ENCODE measurements around the gene IL20RA.
A peak's percentile ranks its signal among the peaks of the same experiment; 100 is the strongest.
"Not testable (repeated sequence)": the region's sequence is repeated elsewhere in the genome, so short reads cannot be mapped to it uniquely, and the experiment has no call there.

IL20RA gene, protein sequence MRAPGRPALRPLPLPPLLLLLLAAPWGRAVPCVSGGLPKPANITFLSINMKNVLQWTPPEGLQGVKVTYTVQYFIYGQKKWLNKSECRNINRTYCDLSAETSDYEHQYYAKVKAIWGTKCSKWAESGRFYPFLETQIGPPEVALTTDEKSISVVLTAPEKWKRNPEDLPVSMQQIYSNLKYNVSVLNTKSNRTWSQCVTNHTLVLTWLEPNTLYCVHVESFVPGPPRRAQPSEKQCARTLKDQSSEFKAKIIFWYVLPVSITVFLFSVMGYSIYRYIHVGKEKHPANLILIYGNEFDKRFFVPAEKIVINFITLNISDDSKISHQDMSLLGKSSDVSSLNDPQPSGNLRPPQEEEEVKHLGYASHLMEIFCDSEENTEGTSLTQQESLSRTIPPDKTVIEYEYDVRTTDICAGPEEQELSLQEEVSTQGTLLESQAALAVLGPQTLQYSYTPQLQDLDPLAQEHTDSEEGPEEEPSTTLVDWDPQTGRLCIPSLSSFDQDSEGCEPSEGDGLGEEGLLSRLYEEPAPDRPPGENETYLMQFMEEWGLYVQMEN

DNA sequence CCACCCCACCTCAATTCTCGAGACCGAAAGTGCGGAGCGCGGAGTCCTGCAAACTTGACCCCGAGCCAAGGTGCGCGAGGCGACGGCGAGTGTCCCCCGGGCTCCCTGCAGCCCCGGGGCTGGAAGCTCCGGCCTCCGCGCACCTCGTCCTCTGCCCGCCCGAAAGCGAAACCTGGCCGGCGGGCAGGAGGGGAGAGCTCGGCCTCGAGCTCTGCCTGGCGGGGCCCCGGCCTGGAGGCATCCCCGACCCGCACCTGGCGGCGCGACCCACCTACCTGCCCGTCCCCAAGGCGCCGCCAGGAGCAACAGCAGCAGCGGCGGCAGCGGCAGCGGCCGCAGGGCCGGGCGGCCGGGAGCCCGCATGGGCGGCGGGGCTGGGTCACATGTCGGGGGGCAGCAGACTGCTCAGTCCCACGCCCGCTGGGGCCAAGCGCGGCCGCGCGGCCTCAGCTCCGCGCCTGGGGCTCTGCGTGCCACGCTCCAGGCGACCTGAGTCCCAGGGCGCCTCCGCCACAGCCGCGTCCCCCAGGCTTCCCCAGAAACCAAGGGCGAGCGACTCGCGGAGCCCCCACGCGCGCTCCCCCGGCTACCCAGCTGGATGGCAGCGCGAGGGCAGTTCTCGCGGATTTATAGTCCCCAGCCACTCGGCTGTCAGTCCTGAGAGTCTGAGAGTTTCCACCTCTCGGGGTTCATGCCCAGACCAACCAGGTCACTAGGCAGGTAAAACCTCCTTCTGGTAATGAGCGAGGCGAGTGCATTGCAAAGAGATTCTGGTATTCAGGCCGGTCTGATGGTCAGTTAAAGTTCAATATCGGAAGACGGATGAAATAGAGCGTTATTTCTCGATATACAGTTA, at the start of gene IL20RA:
Gene IL20RA (minus strand): TSS at position 600 of the 856 bp plus-strand sequence. CDS start 237 bp downstream, at position 363.
- DNase-seq = peak; percentile 6

DNA sequence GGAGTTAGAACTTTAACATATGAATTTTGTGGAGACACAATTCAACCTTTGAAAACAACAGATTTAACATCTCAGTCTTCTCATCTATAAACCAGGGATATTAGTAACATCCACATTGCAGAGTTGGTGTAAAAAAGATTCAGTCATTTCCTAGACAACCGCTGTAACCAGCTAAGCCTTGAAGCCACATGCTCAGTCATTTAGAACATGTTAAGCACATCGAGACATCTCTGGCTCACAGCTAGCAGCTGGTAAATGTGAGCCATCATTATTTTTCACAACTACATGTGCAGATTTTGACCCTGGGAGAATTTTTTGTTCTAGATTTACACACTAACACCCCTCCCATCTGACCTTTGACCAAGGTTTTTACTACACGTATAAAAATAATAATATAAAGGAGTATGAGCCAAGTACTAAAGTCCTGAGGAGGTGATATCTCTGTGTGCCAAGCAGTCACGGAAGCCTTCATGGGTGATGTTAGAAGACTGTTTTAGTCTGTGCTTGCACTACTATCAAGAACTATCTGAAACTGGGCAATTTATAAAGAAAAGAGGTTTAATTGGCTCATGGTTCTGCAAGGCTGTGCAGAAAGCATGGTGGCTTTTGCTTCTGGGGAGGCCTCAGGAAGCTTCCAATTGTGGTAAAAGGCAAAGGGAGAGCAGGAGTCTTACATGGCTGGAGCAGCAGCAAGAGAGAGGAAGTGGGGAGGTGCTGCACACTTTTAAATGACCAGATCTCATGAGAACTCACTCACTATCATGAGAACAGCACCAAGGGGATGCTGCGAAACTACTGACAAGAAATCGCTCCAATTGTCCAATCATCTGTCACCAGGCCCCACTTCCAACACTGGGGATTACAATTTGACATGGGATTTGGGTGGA, 48.7 kb upstream of the IL20RA start:
- DNase-seq = no peak

DNA sequence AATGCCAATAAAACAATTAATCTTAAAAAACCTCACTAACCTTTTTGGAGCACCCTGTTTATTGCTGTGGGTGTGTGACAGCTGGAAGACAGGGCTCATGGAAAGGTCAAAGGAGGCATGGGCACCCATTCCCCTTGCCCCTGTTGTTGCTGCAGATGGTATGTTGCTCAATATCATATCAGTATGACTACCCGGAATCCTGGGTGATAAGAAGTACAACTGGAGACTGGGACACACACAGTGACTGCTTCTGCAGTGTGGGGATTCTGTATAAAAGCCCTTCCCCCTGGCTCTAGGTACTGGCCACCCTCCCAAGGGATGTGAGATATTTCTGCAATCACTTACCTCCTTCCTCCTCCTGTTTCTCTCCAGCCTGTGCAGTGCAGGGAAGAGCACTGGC, 47.3 kb upstream of the IL20RA start:
- DNase-seq = no peak

DNA sequence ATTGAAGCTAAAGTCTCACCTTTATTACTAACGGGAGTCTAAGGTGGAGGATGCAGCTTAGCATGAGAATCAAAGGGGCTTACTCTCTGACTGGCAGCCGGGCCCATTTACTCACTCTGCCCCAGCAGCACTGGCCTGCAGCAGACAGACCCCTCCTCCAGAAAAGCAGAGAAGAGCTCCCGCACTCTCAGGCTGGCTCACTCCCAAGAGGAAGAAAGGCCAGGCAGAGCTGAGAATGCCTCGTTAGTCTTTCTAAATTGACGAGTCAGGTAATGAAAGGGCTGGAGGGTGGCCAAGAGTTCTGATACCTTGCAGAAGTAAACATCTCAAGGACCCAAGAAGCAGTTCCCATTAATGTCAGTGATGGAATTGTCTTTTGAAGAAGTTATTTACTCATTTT, 44.5 kb upstream of the IL20RA start:
- DNase-seq = no peak

DNA sequence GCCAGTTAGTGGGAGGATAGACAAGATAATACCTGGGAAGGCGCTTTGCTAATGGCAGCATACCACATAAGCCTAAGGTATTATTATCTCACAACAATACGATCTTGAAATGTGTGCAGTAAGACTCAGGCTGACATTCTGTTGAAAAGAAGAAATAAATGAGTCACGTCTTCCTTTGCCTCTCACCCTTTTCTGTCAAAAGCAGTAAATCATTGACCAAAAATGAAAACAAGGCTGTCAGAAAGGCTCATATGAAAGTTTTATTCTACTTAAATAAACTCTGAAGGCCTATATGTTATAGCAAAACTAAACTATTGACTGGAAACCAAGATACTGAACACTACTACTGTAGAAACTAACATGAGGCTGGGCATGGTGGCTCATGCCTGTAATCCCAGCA, 43.1 kb upstream of the IL20RA start:
- DNase-seq = no peak

DNA sequence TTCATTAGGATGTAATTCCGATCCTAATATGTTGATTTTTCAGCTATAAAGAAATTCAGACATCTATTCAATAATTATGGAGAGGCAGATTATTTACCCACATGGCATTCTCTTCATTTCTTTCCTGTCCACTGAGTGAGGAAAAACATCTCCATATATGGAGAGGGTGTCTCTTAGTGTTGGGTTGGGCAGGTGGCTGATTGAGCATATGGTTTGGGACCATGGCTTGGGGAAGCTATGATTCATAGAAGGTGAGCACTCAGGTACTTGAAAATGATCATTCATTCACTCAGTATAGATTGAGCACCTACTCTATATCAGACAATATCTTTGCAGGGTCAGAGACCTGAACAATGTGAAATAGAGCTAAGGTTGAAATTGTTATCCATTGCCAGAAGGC, 41.3 kb upstream of the IL20RA start:
- no peak for DNase-seq

DNA sequence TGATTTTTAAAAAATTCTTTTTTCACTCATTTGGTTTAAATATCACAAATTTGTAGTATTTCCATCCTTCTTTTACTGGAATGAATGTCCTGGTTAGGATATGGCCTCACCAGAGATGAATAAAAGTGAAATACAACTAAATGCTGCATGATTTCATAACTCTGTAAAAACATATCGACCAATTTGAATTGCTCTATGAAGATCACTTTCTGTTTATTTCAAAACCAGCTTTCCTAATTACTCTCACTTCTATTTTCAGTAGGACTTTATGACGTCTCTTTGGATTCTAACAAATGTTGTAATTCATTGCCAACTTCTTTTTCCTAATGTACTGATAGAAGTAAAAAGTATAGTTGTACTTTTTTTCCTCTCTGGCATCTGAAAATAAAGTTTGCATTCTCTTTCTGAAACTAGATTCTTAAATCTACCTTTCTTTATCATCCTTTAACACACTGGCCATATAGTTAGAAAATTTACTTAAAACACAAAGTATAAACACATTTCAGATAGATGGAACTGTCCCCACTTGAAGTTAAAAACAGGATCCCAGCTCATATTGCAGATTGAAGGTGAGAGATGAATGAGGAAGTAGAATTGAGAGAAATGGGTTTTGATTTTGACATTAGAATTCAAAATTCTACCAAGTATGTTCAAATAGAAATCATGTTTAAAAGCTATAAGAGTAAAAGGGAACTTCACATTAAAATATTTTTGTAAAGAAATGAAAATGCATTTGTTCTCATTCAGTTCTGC, 40.3 kb upstream of the IL20RA start:
- no peak for DNase-seq

DNA sequence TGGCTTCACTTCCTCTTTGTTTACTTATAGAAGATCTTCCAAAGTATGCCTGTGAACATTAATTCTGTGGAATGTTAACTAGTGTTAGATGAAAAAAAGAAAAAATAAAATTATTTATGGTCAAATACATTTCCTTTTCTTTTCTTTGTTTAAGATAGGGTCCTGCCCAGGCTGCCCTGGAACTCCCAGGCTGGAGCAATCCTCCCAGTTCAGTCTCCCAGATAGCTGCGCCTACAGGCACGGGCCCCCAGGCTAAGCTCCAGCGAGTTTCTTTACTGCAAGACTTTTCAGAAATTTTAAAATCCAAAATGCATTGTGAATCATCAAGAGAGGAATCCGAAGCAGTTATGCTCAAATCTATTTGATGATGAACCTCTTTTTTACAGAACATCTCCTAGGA, 39.3 kb upstream of the IL20RA start:
- DNase-seq = no peak

DNA sequence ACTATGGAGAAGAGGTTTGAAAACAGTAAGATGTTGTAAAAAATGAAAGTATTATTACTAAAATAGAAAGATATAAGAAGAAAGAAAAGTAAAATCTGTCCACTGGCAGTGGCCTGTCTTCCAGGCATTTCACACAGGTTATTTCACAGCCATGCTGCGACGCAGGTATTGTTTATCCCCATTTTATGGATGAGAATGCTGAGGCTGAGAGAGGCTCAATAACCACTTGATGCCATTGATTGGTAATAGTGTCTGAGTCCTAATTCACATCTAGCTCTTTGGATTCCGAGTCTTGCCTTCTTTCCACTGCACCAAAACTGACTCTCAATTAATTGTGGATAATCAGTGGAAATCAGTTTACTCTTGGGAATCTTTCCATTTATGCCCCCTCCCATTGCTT, 37.2 kb upstream of the IL20RA start:
- DNase-seq = no peak

DNA sequence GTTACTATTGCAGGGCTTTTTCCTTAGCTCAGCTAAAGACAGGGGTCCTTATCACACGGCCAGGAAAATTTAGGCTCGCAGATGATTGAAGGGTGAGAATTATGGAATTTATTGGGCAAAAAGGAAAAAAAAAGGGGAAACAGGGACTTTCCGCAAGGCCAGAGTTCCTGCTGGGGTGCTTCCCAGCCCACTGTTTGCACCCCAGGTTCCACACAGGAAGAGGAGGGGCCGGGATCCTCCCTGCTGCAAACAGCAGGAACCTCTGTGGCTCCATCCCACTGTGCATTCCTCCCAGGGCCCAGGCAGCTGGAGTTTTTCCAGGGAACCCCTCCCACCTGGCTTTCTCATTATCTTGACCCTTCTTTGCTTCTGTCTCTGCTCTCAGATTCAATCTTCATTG, 35.9 kb upstream of the IL20RA start:
- DNase-seq = no peak

DNA sequence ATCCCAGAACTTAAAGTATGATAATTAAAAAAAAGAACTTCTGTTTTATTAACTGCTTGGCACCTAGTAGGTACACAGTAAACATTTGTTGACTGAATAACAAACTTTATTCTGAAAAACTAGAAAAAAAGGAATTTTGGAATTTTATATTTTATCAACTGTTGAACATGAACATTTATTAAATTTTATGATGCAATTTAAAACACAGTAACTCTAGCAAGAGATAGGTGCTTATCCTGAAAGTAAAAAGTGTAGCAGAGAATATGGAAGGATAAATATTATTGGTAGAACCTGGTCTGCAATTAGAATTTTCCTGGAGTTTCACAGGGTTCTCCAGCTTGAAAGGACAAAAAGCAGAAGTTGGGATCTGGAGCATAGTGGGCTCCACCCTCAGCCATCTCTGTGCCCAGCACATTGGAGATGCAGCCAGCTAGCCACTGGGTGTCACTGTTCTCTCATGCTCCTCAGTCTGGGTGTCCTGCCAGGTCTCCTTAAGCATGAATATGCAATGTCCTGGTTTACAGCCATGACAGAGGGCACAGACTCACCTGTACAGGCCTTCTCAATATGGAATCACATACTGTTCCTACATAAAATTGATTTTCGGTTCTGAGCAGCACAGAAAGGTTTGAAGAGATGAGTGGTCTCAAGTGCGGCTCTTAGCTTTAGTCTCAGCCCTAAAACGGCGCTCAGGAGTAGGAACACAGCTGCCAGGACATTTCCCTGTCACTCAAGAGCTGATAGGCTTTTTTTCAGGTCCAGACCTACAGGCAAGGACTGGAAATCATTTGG, 31.7 kb upstream of the IL20RA start:
- peak; percentile 57 for DNase-seq

DNA sequence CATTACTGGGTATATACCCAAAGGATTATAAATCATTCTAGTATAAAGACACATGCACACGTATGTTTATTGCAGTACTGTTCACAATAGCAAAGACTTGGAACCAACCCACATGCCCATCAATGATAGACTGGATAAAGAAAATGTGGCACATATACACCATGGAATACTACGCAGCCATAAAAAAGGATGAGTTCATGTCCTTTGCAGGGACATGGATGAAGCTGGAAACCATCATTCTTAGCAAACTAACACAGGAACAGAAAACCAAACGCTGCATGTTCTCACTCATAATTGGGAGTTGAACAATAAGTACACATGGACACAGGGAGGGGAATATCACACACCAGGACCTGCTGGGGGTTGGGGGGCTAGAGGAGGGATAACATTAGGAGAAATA, 31.0 kb upstream of the IL20RA start:
- DNase-seq = not testable (repeated sequence)

DNA sequence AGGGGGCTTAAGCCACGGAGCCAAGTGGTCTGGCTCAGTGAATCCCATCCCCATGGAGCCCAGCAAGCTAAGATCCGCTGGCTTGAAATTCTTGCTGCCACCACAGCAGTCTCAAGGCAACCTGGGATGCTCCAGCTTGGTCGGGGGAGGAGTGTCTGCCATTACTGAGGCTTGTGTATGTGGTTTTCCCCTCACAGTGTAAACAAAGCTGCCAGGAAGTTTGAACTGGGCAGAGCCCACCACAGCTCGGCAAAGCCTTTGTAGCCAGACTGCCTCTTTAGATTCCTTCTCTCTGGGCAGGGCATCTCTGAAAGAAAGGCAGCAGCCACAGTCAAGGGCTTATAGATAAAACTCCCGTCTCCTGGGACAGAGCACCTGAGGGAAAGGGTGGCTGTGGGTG, 25.5 kb upstream of the IL20RA start:
- no peak for DNase-seq

DNA sequence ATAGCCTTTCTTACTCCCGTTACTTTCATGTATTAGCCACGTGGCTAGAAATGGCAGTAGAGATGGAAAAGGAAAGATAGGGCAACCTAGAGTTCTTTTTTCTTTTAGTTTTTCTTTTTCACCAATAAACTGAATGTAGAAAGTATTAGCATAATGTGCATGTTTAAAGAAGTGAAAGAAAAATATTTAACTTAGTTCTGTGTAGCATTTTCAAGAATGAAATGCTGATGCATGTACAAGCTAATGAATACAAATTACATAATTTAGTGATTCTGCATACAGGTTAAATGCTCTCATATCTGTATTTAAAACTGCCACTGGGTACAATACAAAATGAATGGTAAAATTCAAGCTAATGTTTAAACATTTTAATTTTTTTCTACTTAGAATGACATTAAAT, 22.6 kb upstream of the IL20RA start:
- no peak for DNase-seq

DNA sequence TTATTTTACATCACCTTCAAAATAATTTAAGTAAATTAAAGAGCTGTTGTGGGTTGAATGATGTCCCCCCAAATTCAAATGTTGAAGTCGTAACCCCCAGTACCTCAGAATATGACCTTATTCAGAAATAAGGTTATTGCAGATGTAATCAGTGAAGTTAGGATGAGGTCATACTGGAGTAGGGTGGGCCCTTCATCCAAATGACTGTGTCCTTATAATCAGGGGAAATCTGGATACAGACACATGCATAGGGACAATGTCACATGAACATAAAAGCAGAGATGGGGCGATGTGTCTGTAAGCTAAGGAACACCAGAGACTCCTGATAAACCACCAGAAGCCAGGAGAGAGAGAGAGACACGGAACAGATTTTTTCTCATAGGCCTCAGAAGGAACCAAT, 13.3 kb upstream of the IL20RA start:
- no peak for DNase-seq

DNA sequence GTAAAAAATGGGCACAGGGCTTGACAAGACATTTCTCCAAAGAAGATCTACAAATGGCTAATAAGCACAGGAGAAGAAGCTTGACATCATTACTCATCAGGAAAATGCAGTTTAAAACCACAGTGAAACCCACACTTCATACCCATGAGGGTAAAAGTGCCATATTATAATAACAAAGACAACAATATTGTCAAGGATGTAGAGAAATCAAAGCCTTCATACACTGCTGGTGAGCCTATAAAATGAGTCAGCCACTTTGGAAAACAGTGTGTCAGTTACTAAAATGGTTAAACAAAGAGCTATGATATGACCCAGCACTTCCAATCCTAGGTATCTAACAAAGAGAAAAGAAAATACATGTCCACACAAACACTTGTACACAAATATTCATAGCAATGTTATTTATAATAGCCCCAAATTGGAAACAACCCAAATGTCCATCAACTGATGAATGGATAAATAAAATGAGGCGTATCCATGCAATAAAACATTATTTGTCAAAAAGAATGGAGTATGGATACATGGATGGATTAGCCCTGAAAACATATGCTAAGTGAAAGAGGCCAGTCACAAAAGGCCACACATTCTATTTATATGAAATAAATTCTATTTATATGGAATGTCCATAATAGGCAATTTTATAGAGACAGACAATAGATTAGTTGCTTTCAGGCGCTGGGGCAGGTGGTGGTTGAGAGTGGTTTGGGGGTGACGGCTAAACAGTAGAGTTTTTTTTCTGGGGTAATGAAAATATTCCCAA, 11.5 kb upstream of the IL20RA start:
- DNase-seq = no peak

DNA sequence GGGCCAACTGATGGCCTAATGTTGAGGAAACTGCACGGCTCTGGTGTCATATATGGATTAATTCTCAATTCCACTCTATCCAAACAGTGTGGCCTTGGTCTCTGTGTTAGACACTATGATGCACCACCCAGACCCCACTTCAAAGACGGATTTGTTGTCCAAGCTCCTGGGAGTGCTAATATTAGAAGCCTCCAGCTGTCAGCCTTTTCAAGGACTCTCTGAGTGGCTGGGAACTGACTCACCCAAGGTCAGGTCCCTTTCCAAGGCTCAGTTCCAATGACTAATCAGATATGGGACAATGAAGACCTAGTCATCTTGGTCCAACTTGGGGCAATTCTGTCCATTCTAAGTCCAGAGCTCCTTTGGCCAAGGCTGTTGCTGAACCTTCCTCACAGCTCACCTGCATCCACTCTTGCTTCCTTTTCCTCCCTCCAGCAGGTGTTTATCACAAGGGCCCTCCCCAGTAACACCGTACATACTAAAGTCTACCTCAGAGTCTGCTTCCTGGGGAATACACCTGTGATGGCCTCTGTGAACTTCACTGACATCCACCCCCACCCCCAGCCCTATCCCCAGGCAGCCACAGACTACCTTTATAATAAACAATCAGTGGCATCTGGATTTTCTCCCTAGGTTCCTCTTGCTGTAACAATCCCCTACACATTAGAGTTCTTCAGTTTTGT, 7.2 kb upstream of the IL20RA start:
- DNase-seq = no peak

DNA sequence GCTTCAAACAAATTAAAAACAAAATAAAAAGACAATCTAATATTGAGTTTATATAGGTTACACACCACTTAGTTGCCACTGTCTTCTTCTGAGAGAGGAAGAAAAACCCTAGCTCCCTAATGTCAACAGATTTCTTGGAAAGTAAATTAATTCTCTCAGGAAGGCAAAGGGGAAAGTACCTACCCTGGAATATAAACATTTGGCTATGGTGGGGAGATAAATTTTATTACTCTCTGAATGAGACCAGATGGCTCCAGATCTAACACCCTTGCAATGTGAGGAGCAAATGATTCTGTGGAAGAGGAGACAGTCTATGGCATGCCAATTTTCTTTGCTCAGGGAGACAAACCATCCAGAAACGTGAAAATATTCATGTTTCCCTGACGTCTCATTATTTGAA, 4.3 kb upstream of the IL20RA start:
- no peak for DNase-seq

DNA sequence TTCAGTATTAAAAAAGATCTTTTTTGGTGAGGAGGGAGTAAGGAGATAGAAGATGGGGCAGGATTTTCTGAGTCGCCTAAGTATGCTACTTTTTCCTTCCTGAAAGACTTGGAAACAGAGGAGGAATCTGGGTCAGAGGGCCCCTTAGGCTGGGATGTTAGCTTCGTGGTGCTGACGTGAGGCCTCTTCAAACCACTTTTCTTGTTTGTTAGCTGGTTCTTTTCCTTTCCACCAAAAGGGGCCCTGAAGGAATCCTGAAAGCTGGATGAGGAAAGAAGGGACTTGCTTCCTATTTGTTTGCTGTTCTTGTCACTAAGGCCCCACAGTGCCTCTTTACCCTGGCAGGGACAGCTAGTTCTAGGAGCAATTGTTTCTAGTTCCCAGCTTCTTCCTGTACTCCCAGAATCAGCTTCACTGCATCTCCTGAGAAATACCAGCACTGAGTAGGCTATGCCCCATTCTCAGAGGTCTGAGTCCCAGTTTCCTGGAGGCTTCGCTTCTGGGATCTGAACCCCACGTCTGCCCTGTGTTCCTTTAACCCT, 2.2 kb upstream of the IL20RA start:
- DNase-seq = no peak
